Fibroblast of mammary gland (primary cell): ENCODE measurements around the gene HERC6.
"Not testable (repeated sequence)": the region's sequence is repeated elsewhere in the genome, so short reads cannot be mapped to it uniquely, and the experiment has no call there.

Experiments used
- DNase-seq: peaks from one replicate; pipeline ENCODE4 v3.0.0-alpha.2; 2010; ENCODE audit warnings: low read depth
- H3K4me3 ChIP-seq: 2 replicates; pipeline ENCODE4 v1.5.1; 2011; ENCODE audit warnings: low read depth, mild to moderate bottlenecking, low read length, moderate library complexity; ENCODE audit not compliant: control insufficient read depth
- TF ChIP-seq, protein P1 (sequence below): conservative IDR thresholded peaks from 2 replicates; pipeline ENCODE4 v1.5.1; 2011; ENCODE audit warnings: low read depth, low read length, inconsistent platforms; ENCODE audit not compliant: control insufficient read depth, insufficient read depth

Gene HERC6

DNA sequence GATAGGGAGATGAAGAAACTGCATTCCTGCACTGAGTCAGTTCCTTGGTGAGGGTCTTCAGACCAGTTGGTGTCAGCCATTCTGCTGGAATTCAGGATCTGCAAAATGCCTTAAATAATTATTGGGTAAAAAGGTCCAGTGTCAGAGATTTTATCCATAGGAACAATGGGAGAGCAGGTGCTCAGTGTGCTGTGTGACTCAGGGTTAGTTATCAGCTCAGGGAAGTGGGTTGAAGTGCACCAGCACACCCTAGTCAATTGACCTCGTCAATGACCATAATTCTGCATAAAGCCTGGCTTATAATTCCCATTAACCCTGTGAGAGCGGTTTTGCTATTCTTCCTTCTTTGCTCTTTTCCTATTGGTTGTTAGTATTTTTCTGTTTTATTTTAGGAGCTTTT, 37.3 kb downstream of the HERC6 start:
- no peak for DNase-seq
- TF ChIP-seq, protein P1, sequence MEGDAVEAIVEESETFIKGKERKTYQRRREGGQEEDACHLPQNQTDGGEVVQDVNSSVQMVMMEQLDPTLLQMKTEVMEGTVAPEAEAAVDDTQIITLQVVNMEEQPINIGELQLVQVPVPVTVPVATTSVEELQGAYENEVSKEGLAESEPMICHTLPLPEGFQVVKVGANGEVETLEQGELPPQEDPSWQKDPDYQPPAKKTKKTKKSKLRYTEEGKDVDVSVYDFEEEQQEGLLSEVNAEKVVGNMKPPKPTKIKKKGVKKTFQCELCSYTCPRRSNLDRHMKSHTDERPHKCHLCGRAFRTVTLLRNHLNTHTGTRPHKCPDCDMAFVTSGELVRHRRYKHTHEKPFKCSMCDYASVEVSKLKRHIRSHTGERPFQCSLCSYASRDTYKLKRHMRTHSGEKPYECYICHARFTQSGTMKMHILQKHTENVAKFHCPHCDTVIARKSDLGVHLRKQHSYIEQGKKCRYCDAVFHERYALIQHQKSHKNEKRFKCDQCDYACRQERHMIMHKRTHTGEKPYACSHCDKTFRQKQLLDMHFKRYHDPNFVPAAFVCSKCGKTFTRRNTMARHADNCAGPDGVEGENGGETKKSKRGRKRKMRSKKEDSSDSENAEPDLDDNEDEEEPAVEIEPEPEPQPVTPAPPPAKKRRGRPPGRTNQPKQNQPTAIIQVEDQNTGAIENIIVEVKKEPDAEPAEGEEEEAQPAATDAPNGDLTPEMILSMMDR, result no peak
- no peak overlapping the region for H3K4me3 ChIP-seq

DNA sequence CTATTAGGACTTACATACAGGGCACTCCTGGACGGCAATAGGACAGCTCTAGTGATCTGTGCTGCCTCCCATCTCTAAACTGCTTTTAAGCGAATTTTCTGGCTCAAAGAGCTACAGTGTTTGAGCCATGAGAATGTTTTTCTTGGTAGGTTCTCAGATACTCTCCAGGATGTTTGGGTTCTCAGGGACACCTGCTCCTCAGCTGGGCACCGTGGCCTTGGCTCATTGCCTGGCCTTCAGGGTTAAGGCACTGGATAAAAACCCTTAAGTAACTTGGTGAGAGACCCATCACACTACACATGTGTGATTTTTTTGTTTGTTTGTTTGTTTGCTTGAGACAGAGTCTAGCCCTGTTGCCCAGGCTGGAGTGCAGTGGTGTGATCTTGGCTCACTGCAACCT, 39.8 kb downstream of the HERC6 start:
- TF ChIP-seq, protein P1, result no peak
- DNase-seq, result no peak
- no peak overlapping the region for H3K4me3 ChIP-seq

DNA sequence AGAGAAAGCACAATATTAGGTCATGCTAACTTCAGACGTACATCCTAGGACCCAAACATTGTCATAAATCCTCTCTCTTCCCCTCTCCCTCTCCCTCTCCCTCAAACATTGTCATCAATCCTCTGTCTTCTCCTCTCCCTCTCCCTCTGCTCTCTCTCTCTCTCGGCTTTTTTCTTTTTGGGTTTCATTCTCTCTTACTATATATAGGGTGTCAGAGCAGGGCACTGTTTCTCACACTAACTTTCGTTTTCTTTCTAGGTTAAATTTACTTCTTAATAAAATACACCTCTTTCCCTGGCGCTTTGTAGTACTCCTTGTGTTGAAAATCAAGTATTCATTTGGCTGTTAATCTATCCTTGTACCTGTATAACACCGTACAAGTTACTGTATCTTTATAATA, 41.2 kb downstream of the HERC6 start:
- no peak for DNase-seq
- TF ChIP-seq, protein P1, result no peak
- H3K4me3 ChIP-seq, result no peak overlapping the region

DNA sequence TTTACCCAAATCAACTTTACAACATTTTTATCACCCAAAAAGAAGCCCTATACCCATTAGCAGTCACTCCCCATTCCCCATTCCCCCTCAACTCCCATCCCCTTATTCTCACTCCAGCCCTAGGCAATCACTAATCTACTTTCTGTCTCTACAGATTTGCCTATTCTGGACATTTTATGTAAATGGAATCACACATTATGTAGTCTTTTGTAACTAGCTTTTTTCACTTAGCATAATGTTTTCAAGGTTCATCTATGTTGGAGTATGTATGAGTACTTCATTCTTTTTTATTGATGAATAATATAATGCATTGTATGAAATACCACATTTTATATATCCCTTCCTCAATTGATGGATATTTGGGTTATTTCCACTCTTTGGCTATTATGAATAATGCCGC, 42.2 kb downstream of the HERC6 start:
- no peak for DNase-seq
- no peak overlapping the region for H3K4me3 ChIP-seq
- TF ChIP-seq, protein P1, result no peak

DNA sequence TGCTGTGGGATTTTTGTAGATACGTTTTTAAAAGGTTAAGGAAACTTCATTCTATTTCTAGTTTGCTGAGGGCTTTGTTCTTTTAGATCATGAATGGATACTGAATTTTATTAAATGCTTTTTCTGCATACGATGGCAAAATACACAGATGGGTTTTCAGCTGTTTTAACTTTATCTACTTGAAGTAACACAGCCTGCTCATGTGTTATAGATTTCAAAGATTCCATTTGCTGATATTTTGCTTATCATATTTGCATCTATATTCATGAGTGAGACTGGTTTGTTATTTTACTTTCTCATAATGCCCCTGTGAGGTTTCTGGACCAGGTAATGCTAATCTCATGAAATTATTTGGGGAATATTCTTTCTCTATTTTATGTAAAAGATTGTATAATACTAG, 43.8 kb downstream of the HERC6 start:
- DNase-seq, result no peak
- H3K4me3 ChIP-seq, result no peak overlapping the region
- TF ChIP-seq, protein P1, result no peak

DNA sequence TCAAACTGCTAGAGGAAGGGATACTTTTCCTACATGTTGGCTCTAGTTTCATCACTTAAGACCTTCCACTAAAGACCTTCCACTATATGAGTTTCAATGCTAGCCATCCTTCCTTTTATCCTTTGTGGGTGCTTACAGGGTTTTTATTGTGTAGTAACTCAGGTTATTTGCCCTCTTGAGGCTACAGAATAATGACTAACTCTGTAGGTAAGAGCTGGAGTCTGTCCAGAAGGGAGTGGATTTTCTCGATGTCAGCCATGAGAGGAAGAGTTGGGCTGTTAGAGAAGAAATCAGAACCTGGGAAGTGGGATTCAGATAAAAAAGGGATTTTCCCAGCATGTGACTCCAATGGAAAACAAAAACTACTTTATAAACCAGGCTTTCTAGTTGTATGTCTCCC, 50.7 kb downstream of the HERC6 start:
- H3K4me3 ChIP-seq, result no peak overlapping the region
- no peak for DNase-seq
- TF ChIP-seq, protein P1, result no peak

DNA sequence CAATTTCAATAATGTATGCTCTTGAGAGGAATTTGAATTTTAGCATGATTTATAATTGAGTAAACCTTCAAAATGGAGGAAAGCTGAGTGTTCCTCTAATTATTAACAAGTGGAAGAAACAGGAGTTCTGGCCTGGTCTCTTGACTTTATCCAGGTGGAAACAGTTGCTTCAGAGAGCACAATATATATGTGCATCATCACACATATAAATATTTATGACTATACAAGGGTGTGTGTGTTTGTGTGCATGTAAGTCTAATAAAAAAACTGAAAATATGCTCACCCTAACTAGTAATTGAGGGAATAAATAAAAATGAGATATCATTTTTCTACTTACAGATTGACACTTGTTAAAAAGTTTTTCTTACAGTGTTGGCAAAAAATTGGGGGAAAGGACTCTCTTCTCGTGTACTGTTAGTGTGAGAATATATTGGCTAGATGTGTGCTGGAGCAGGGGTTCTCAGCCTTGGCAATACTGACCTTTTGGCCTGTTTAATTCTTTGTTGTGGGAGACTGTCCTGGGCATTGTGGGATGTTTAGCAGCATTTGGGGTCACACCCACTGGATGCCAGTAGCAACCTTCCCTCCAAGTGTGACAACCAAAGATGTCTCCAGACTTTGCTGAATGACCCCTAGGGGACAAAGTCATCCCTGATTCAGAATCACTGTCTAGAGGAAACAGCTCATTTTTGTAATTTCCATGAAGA, 57.5 kb downstream of the HERC6 start:
- H3K4me3 ChIP-seq, result no peak overlapping the region
- TF ChIP-seq, protein P1, result no peak
- no peak for DNase-seq

DNA sequence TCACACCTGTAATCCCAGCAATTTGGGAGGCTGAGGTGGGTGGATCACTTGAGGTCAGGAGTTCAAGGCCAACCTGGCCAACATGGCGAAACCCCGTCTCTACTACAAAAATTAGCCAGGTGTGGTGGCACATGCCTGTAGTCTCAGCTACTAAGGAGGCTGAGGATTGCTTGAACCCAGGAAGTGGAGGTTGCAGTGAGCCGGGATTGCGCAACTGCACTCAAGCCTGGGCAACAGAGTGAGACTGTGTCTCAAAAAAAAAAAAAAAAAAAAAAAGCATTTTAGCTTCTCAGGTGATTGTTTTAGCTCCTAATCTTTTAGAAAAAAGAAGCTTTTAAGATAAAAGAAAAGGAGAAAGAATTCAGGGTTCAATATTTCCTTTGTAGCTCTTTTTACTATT, 59.2 kb downstream of the HERC6 start:
- DNase-seq, result not testable (repeated sequence)

More for the DNA sequence above, 59.2 kb downstream of the HERC6 start:
- not testable (repeated sequence) for H3K4me3 ChIP-seq
